Measurements from ENCODE around the gene COL16A1. TPM values are rescaled to one million over a fixed set of nuclear protein-coding genes. Genes with fewer than 3 reads are reported as not detected.

COL16A1 gene
- total RNA-seq, 1 donor from 2014 or later = 90.7 TPM

- no peaks in the 10 kb centered on the region for H3K27me3 Mint-ChIP-seq (ENCODE audit: unreplicated experiment)
- H3K4me3 Mint-ChIP-seq (ENCODE audit: unreplicated experiment) = no peak overlapping the region
- TF ChIP-seq, protein P1, sequence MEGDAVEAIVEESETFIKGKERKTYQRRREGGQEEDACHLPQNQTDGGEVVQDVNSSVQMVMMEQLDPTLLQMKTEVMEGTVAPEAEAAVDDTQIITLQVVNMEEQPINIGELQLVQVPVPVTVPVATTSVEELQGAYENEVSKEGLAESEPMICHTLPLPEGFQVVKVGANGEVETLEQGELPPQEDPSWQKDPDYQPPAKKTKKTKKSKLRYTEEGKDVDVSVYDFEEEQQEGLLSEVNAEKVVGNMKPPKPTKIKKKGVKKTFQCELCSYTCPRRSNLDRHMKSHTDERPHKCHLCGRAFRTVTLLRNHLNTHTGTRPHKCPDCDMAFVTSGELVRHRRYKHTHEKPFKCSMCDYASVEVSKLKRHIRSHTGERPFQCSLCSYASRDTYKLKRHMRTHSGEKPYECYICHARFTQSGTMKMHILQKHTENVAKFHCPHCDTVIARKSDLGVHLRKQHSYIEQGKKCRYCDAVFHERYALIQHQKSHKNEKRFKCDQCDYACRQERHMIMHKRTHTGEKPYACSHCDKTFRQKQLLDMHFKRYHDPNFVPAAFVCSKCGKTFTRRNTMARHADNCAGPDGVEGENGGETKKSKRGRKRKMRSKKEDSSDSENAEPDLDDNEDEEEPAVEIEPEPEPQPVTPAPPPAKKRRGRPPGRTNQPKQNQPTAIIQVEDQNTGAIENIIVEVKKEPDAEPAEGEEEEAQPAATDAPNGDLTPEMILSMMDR (IDR thresholded peaks at IDR 0.05) = no peak
- no peak for DNase-seq (ENCODE audit: extremely low spot score, unreplicated experiment)
- H3K36me3 Mint-ChIP-seq (ENCODE audit: unreplicated experiment) = no peaks in the 10 kb centered on the region
- H3K4me1 Mint-ChIP-seq (ENCODE audit: unreplicated experiment) = peaks cover 34% of the 10 kb centered on the region
- H3K9me3 Mint-ChIP-seq (ENCODE audit: unreplicated experiment) = no peaks in the 10 kb centered on the region
- no peak overlapping the region for H3K27ac Mint-ChIP-seq (ENCODE audit: unreplicated experiment)
Observed at GRCh38 chr1:31648190-31648589, 55.6 kb downstream of the COL16A1 start.

DNA sequence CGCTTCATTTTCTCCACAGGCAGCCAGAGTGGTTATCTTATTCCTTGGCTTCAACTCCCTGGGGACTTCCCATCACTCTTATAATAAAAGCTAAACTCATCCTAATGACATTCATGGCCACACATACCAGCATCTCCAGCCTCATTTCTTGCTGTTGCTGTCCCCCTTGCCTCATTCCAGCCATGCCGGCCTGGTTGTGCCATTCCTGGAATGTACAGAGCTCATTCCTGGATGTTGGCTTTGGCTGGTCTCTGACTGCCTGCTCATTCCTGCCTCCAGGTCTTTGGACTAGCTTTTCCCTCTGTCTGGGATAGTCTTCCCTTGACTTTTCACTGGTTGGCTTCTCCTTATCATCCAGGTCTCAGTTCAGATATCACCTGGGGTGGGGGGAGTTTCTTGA is 56.7 kb downstream of the COL16A1 start:
- H3K27me3 Mint-ChIP-seq (ENCODE audit: unreplicated experiment) = no peaks in the 10 kb centered on the region
- H3K4me1 Mint-ChIP-seq (ENCODE audit: unreplicated experiment) = peaks cover 34% of the 10 kb centered on the region
- no peak for DNase-seq (ENCODE audit: extremely low spot score, unreplicated experiment)
- no peaks in the 10 kb centered on the region for H3K36me3 Mint-ChIP-seq (ENCODE audit: unreplicated experiment)
- H3K4me3 Mint-ChIP-seq (ENCODE audit: unreplicated experiment) = peak overlapping the region; percentile 20
- H3K27ac Mint-ChIP-seq (ENCODE audit: unreplicated experiment) = peak overlapping the region; percentile 23
- no peaks in the 10 kb centered on the region for H3K9me3 Mint-ChIP-seq (ENCODE audit: unreplicated experiment)
- TF ChIP-seq, protein P1 (IDR thresholded peaks at IDR 0.05) = no peak

DNA sequence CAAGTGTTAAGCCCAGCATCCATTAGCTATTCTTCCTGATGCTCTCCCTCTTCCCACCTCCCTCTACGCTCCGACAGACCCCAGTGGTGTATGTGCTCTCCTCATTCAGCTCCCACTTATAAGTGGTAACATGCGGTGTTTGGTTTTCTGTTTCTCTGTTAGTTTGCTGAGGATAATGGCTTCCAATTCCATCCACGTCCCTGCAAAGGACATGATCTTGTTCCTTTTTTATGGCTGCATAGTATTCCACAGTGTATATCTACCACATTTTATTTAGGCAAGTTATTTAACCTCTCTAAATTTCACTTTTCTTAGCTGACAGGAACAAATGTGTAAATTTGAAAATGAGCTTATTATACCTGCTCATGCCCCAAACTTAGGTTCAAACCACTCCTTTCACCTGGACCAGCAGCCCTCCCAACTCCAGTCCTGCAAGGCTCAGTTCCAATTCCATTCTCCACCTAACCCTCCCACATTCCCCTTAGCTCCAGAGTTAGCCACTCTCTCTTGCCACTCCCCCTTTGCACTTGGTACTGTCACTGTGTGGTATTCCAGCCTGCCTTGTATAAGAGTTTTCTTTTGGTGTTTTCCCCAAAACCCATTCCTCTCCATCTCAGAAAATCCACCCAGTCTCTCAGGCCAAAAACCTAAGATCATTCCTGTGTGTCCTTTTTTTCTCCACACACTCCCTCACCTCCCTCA is 57.4 kb downstream of the COL16A1 start:
- Mint-ChIP-seq H3K4me3 (ENCODE audit: unreplicated experiment) (peak overlapping the region; percentile 99), H3K27me3 (ENCODE audit: unreplicated experiment) (no peaks in the 10 kb centered on the region), H3K27ac (ENCODE audit: unreplicated experiment) (peak overlapping the region; percentile 100), H3K36me3 (ENCODE audit: unreplicated experiment) (no peaks in the 10 kb centered on the region), H3K9me3 (ENCODE audit: unreplicated experiment) (no peaks in the 10 kb centered on the region), H3K4me1 (ENCODE audit: unreplicated experiment) (peaks cover 34% of the 10 kb centered on the region)
- no peak for DNase-seq (ENCODE audit: extremely low spot score, unreplicated experiment)
- TF ChIP-seq, protein P1 (IDR thresholded peaks at IDR 0.05) = no peak

DNA sequence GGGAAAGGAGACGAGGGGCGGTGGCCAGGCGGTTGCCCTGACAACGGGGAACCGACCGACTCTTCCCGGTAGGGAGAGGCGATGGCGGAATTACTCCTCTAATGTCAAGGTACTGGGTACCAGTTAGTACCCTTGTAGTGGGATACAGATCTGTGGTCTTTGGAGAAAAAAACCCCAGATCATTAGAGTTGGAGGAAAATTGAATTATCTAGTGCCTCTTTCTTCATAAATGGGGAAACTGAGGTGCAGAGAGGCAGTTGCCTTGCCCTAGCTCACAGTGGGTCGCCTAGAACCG is 58.6 kb downstream of the COL16A1 start:
- Mint-ChIP-seq H3K27ac (ENCODE audit: unreplicated experiment) (peak overlapping the region; percentile 100), H3K9me3 (ENCODE audit: unreplicated experiment) (no peaks in the 10 kb centered on the region), H3K27me3 (ENCODE audit: unreplicated experiment) (no peaks in the 10 kb centered on the region), H3K4me1 (ENCODE audit: unreplicated experiment) (peaks cover 34% of the 10 kb centered on the region), H3K36me3 (ENCODE audit: unreplicated experiment) (no peaks in the 10 kb centered on the region), H3K4me3 (ENCODE audit: unreplicated experiment) (peak overlapping the region; percentile 99)
- TF ChIP-seq, protein P1 (IDR thresholded peaks at IDR 0.05) = no peak
- DNase-seq (ENCODE audit: extremely low spot score, unreplicated experiment) = no peak

DNA sequence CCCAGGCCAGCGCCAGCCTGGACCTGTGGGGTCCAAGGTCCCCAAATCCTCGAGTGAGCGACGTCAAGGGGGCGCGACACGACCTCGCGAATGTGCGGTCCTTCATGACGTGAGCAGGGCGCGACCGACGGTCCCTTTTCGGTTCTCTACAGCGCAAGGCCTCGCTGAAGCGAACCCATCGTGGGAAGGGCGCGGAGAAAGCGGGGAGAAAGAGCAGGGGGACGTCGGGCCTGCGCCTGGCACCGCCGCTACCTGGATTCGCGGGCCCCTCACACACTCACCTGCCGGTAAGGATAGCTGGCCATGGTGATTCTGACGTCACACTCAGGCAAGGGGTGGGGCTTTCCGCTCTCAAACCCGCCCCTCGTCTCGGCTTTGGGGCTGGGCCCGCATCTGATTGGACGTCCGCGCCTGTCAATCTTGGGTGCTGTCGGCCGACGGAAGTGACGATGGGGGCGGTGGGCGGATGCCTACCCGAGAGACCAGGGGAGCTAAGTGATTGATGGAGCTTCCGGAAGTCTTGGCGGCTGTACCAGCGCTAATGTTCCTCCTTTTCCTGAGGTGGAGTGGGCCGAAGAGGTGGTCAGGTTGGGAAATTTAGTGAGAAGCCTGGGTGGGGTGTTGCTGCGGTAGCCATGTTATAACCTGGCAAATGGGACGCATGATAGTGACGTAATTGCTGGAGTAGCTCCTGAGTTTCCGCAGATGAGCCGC is 59.1 kb downstream of the COL16A1 start, which contains the start of gene PEF1:
TSS of gene PEF1 (minus strand) at position 317 of the 714 bp plus-strand sequence. CDS start at position 305, 12 bp downstream.
- H3K9me3 Mint-ChIP-seq (ENCODE audit: unreplicated experiment) = no peaks in the 10 kb centered on the region
- H3K4me3 Mint-ChIP-seq (ENCODE audit: unreplicated experiment) = peak within 1 kb of the TSS; percentile 99
- peak within 1 kb of the TSS; percentile 100 for H3K27ac Mint-ChIP-seq (ENCODE audit: unreplicated experiment)
- peaks cover 34% of the 10 kb centered on the region for H3K4me1 Mint-ChIP-seq (ENCODE audit: unreplicated experiment)
- TF ChIP-seq, protein P1 (IDR thresholded peaks at IDR 0.05) = no peak
- no peaks in the 10 kb centered on the region for H3K36me3 Mint-ChIP-seq (ENCODE audit: unreplicated experiment)
- peak; percentile 99 for DNase-seq (ENCODE audit: extremely low spot score, unreplicated experiment)
- H3K27me3 Mint-ChIP-seq (ENCODE audit: unreplicated experiment) = no peaks in the 10 kb centered on the region
